Head of caudate nucleus (tissue), 42 donors: ENCODE measurements around the gene TECTA.

ENCODE experiments used
- DNase-seq, 42 donors: peaks; one replicate each; pipeline versions ENCODE4 v3.0.0 to v3.0.0-alpha.2; 2020 to 2021; ENCODE audit warnings: mixed read lengths in 7 of 42
- intact Hi-C: fragments of 100-400 bp; cut with DNase I; formaldehyde crosslinking; loops from one replicate; pipeline ENCODE4 v1.15.0; 2022

The TECTA gene

GRCh38 chr11:121082670-121083069, 18.4 kb upstream of the TECTA start:
- intact Hi-C loops: no loop called here

GRCh38 chr11:121086866-121087265, 14.2 kb upstream of the TECTA start:
- intact Hi-C loops: no loop called here
- no peak for DNase-seq

More at GRCh38 chr11:121082670-121083069, 18.4 kb upstream of the TECTA start:
- DNase-seq: no peak

- no peak for DNase-seq
- intact Hi-C loops: no loop called here
Observed at GRCh38 chr11:121089566-121089965, 11.5 kb upstream of the TECTA start.

- no peak for DNase-seq
- intact Hi-C loops: no loop called here
Observed at GRCh38 chr11:121090145-121090721, 10.8 kb upstream of the TECTA start.

- intact Hi-C loops: no loop called here
- peak in 3 of 42 donors; percentile 28 to 51 (median 35) for DNase-seq
Observed at GRCh38 chr11:121091492-121092152, 9.4 kb upstream of the TECTA start.

- intact Hi-C loops: no loop called here
- no peak for DNase-seq
Observed at GRCh38 chr11:121095561-121095960, 5.5 kb upstream of the TECTA start.

GRCh38 chr11:121099364-121099763, 1.7 kb upstream of the TECTA start:
- DNase-seq: no peak
- intact Hi-C loops: no loop called here

GRCh38 chr11:121099885-121100284, 1.2 kb upstream of the TECTA start:
- intact Hi-C loops: no loop called here
- no peak for DNase-seq

- no peak for DNase-seq
Observed at GRCh38 chr11:121104312-121104762, 3.3 kb downstream of the TECTA start.

GRCh38 chr11:121105063-121105480, 4.0 kb downstream of the TECTA start:
- intact Hi-C loops: no loop called here
- DNase-seq: no peak

More at GRCh38 chr11:121104312-121104762, 3.3 kb downstream of the TECTA start:
- intact Hi-C loops: no loop called here

GRCh38 chr11:121105481-121106195, 4.6 kb downstream of the TECTA start:
- intact Hi-C loops: no loop called here
- no peak for DNase-seq

- no peak for DNase-seq
- intact Hi-C loops: no loop called here
Observed at GRCh38 chr11:121106812-121107211, 5.8 kb downstream of the TECTA start.

GRCh38 chr11:121108413-121108812, 7.4 kb downstream of the TECTA start:
- no peak for DNase-seq
- intact Hi-C loops: no loop called here

- no peak for DNase-seq
- intact Hi-C loops: no loop called here
Observed at GRCh38 chr11:121109471-121109870, 8.4 kb downstream of the TECTA start.

GRCh38 chr11:121109916-121110586, 9.0 kb downstream of the TECTA start:
- intact Hi-C loops: loop anchor here (5.0 kb wide), 1 partner anchor 598 kb away; the partner anchor contains the start of gene GRIK4
- no peak for DNase-seq

GRCh38 chr11:121110871-121111724, 10.1 kb downstream of the TECTA start:
- intact Hi-C loops: loop anchor here (5.0 kb wide), 1 partner anchor 599 kb away; the partner anchor contains the start of gene GRIK4
- no peak for DNase-seq

- intact Hi-C loops: loop anchor here (5.0 kb wide), 1 partner anchor 600 kb away; the partner anchor contains the start of gene GRIK4
Observed at GRCh38 chr11:121112498-121113455, 11.7 kb downstream of the TECTA start.

More at GRCh38 chr11:121112498-121113455, 11.7 kb downstream of the TECTA start:
- DNase-seq: peak; percentile 57 to 93 (median 76)
